NCI-H2029 (cell line): ENCODE measurements around the gene WNT9B.

Source experiments
- DNase-seq: peaks from one replicate; lab custom pipeline; 2025; lab: John Stamatoyannopoulos, UW

The WNT9B gene

DNA sequence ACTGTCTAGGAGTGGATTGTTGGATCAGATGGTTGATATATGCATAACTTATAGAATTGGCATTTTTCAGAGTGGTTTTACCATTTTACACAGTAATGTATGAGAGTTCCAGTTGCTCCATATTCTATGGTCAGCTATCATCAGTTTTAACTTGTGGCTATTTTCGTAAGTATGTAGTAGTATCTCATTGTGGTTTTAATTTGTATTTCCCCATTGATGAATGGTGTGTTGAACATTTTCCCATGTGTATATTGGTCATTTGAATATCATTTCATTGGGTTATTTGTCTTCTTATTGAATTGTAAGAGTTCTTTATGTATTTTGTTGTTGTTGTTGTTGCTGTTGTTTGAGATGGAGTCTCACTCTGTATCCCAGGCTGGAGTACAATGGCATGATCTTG, 6.2 kb downstream of the WNT9B start:
- no peak for DNase-seq

DNA sequence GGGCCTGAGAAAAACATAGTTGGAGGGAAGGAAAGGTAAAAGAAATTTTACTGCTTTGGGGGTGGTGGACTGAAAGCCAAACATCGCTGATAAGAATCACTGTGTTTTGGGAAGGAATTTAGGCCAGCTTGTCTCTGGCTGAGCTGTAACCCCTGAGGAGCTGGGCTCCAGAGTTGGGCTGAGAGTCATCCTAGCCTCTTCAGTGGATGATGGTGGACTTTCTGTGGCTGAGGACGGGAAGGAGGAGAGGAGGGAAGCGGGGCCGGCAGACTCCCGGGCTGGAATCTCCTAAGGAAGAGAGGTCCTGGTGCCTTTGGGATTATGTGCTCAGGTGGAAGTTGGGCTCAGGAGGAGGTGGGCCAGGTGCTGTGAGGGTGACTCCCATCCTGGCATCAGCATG, 8.6 kb downstream of the WNT9B start:
- DNase-seq: no peak

DNA sequence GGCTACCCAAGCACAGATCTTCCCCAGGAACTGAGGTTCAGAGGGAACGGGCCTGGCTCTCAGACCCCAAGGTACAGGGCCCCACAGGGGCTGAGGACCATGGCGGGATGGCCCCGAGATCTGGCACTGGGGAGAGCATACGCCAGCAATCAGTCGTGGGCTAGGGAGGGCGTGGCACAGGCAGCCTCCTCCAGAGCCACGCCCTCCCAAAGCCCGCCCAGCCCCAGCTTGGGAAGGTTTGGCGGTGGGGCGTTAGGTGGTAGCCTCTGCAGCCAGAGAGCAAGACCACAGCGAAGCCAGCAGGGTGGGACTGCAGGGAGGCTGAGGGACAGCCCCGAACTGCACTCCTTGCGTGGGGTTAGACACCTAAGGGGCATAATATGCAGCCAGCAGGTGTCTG, 11.6 kb downstream of the WNT9B start:
- no peak for DNase-seq

DNA sequence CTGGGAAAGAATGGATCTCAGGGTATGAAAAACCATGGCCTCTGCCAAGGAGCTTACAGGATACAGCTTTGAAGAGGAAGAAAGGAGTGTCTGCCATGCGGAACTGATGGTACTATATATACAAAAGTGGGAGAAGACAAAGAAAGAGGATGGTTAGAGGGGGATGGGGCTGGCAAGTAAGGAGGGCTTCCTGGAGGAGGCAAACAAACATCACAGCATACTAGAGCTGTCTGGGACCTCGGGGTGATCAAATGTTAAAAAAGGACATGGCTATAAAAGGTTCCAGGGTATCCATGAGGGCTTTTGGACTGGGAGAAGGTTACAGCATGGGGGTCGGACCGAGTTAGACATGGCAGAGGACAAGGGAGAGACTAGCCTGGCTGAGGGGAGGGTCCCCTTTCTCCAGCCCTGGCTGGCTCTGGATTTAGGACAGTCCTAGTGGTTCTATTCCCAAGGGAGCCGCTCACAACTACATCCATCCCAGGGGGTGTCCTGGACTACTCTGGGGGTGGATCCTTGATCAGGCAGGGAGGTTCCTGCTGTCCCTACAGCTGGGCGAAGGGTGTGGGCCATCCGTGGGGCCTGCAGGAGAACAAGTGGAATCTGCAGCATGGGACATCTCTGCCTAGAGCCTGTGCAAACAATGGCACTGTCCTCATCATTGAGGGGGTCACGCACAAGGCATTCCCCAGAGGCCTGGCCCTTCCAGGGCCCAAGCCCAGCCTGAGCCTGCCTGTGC, 12.2 kb downstream of the WNT9B start:
- no peak for DNase-seq

DNA sequence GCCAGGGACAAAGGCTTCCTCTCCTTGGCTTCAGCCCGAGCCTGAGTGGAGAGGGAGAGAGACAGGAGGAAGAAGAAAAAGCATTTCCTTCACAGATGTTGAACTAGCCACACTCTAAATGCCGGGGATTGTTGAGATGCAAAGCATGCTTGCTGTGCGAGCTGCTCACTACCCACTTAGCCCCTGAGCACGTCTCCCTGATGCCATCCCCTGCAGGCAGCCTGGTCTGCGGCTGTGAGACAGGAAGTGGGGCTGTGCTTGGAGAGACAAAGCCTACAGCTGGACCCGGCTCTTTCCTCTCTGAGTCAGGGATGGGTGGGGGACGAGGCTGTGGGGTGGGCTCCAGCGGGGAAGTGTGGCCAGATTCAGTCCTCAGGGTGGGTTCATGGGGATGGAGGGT, 13.7 kb downstream of the WNT9B start:
- DNase-seq: no peak

DNA sequence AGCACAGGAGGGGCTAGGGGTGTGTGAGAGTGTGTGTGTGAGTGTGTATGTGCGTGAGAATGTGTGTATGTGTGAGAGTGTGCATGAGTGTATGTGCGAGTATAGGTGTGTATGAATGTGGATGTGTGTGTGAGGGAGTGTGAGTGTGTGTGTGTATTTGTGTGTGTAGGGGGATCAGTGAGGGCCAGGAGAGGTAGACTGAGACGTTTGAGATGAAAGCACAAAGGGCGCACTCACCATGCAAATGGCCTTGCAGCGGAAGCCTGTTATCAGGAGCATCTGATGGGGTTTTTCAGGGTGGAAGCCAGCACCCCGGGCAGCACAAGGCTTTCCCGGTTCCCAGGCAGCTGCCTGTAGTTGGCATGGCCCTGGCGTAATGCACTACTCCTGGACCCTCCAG, 14.9 kb downstream of the WNT9B start:
- DNase-seq: no peak

DNA sequence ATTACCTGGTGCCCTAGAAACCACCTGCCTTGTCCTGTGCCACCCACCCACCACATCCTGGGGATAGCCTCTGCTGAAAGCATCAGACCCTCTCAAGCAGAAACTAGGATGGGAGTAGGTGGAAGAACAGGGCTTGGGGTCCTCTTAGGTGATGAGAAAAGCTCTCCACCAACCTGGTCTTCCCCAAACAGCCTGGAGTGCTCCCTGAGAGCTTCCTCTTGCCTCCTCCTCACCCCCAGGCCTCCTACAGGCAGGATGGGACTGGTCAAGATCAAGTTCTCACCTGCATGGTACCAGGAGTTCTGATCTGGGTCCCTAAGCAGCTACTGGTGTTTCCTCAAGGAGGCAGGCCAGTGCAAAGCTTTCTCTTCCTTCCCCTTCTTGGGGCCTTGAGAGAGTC, 15.4 kb downstream of the WNT9B start:
- DNase-seq: no peak

DNA sequence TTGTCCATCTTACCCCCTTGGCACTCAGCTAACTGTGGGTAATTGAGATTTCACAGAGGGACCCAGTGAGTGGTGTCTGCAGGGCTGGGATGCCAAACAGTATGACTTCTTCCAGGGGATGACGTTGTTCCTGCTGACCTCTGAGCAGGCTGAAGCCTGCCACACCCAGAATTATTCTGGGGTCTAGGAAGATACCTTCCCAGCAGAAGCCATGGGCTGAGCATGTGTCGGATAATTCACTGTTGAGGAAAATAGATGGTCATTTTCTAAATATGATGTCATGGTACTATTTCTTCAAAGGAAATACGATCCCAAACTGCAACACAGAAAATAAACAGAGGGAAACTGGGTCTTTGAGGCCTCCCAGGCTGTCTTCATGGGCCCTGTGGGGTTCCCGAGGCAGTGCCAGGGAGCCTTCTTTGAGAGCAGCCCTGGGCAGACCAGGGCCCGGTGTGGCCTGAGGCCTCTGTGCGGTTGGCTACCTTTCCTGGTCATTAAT, 17.4 kb downstream of the WNT9B start:
- no peak for DNase-seq

DNA sequence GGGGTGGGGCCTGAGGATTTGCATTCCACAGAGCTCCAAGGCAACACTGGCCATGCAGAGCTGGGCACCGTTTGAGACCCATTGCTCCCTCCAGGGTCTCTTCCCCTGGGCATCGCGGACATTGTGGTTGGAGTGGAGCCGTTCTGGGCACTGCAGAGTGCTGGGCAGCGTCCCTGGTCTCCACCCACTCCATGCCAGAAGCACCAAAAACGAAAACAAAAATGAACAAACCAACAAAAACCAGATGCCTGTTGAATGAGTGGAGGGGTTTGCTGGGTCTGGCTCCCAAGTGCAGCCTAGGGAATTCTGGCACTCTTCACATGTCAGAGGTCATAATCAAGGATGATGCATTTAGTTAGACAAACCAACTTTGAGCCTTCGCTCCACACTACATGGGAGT, 17.9 kb downstream of the WNT9B start:
- DNase-seq: no peak

DNA sequence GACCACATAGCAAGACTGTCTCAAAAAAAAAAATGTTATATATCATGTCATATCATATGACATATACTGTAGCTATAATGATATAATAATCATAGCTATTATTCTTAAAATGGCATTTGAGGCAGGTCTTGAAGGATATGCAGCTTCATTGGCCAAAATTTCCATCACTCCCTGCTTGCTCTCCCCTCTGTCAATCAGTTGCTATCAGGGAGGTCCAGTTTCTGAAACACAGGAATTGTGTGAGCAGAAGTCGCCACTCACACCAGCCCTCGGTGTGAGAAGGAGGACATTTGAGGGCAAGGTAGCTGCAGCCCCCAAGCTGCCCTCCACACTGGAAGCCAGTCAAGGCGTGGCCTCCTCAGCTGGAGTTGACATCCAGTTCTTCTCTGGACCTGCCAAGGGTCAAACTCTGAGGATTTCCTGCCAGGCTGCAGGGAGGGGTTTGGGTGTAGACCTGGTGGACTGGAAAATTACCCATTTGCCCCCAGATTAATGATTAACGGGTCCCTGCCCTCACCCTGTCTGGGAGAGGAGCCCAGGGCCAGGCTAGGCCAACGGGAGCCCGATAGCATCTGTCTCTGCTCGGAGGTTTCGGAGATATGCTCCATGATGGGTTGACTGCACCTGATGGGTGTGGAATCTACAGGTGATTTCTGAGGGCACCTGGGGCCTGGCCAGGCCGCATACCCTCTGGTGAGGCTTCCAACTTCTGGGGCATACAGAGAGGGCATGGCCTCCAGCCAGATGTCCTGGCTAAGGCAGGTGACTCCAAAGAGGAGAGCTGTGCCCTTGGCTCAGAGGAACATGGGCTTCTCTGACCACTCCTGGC, 18.8 kb downstream of the WNT9B start:
- no peak for DNase-seq

DNA sequence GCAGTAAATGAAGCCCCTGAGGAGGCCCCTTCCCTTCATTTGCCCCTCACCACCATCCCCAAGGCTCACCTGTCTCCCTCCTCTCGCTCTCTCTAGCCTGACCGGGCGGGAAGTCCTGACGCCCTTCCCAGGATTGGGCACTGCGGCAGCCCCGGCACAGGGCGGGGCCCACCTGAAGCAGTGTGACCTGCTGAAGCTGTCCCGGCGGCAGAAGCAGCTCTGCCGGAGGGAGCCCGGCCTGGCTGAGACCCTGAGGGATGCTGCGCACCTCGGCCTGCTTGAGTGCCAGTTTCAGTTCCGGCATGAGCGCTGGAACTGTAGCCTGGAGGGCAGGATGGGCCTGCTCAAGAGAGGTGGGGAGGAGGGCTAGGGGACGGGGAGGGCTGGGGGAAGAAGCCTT, 21.0 kb downstream of the WNT9B start:
- no peak for DNase-seq

DNA sequence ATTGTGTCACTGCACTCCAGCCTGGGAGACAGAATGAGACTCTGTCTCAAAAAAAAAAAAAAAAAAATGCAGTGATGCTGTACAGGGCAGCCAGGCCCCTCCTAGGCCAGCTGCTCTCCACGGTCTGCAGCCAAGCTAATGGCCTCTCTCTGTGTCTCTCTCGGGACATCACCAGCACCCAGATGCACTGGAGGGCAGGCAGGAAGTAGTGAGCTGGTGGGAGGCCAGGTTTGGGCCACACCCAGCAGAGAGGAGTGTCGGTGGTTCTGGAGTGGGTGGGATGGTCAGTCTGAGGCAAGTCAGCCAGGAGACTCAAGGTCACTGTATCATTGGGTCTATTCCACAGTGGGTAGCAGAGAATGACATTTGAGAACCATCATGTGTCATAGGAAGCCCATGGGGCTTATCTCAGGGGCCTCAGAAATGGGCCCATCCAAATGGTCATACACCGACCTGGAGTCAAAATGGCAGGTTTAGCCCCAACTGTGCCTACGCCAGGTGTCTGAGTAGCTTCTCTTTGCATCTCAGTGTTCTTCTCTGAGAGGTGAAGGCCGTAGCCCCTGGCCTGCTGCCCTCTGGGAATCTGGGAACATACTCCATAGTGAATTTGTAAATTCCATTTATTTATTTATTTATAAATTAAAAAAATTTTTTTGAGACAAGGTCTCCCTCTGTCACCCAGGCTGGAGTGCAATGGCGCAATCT, 22.7 kb downstream of the WNT9B start:
- DNase-seq: no peak

DNA sequence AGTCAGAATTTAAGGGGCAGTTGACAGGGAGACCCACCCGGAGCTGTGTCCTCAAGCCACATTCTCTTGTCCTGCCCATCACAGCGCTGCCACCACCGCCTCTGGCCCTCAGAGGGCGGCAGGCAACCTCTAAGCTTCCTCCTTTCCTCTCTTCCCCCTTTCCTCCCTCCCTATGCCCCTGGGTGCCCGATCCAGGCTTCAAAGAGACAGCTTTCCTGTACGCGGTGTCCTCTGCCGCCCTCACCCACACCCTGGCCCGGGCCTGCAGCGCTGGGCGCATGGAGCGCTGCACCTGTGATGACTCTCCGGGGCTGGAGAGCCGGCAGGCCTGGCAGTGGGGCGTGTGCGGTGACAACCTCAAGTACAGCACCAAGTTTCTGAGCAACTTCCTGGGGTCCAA, 23.5 kb downstream of the WNT9B start:
- DNase-seq: no peak

DNA sequence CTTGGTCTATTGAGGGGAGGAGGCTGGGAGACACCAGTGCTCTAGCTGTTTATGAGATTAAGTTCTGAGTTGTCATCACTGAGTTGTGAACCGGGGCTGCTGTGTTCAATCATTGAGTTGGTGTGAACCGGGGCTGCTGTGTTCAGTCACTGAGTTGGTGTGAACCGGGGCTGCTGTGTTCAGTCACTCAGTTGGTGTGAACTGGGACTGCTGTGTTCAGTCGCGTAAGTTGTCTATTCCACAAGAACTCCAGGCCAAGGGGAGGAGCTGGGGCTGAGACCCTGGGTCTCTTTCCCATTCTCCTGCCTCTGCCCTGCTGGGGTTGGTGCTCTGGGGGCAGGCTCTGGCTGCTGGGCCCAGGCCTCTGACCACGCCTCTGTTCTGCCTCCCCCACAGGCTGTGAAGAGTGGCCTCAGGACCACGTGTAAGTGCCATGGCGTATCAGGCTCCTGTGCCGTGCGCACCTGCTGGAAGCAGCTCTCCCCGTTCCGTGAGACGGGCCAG, 24.5 kb downstream of the WNT9B start:
- peak; percentile 46 for DNase-seq

DNA sequence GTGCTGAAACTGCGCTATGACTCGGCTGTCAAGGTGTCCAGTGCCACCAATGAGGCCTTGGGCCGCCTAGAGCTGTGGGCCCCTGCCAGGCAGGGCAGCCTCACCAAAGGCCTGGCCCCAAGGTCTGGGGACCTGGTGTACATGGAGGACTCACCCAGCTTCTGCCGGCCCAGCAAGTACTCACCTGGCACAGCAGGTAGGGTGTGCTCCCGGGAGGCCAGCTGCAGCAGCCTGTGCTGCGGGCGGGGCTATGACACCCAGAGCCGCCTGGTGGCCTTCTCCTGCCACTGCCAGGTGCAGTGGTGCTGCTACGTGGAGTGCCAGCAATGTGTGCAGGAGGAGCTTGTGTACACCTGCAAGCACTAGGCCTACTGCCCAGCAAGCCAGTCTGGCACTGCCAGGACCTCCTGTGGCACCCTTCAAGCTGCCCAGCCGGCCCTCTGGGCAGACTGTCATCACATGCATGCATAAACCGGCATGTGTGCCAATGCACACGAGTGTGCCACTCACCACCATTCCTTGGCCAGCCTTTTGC, 25.0 kb downstream of the WNT9B start:
- DNase-seq: peak; percentile 50

DNA sequence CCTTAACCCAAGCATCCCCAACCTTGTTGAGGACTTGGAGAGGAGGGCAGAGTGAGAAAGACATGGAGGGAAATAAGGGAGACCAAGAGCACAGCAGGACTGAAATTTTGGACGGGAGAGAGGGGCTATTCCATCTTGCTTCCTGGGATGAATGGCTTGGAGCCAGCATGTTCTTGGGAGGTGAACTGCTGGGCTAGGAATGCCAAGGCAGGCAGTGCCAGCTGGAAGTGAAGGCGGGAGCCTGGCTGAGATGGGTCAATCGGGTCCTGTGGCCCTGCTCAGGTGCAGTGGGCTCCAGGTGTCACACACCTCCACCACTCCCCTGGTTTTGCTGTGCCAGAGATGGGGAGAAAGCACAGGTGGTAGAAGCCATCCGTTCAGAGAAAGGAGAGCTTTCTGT, 25.5 kb downstream of the WNT9B start:
- DNase-seq: no peak

DNA sequence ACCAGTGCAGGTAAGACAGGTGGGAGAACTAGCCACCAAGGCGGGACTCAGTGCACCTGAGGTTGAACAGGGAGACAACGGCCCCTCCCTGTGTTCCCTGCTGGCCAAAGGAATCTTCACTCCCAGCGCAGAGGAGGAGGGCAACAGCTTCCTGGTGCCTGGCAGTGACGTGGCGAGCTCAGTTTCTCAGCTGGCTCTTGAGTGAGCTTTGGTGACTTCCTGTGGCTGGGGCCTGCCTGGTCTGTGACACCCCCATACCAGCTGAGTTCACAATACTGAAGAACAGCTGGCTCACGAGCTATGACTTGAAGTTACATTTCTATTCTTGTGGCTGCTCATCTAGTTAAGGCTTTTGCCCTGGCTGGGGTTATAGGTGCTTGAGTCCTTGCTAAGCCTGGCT, 26.1 kb downstream of the WNT9B start:
- no peak for DNase-seq

DNA sequence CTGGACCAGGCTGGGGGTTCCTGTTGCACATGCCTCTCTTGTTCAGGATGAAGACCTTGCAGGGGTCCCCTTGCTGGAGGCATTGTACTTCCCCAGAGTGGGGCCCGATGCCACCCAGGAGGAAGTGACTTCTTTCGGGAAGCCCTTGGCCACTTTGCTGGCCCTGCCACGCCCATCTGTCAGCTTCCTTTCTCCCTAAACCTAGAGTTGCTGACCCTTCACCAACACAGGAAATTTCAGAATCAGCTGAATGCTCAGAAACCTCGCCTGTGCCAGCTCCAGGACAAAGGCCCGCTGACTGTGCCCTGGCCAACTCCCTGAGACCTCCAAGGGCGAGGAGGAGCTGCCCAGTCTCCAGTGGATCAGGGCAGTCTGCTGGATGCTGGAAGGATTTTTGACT, 26.7 kb downstream of the WNT9B start:
- DNase-seq: no peak

DNA sequence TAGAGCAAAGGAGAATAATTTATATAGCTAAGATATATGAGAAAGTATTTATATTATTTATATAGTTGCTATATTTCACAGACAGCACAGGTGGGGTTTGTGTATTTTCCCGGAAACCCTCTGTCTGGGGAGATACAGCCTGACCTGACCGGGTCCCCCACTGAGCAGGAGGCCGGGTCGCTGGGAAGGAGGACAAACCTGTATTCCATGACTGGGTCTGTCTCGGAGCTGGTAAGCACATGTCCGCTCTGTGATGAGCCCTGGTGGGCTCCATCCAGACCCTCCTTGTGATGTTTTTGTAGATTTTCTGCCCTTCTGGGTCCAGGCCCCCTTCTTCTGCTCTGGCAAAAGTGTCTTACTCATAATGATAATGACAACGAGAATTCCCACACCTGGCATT, 27.7 kb downstream of the WNT9B start:
- no peak for DNase-seq

DNA sequence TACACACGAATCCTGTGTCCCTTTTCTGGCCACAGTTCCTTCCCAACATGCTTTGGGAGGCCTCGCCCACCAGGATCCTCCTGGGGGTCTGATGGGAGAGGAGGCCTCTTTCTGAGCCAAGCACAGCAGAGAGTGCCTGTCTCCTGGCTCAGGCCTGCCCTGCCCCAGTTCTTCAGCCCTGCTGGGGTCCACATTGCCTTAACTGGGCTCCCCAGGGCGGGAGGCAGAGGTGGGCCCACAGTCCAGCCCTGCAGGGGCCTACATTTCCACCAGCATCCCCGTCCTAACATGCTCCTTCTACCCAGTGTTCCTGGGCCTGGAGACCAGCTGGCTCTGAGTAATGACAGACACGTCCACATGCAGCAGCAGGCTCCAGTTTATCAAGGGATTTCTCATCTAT, 29.6 kb downstream of the WNT9B start:
- DNase-seq: no peak

DNA sequence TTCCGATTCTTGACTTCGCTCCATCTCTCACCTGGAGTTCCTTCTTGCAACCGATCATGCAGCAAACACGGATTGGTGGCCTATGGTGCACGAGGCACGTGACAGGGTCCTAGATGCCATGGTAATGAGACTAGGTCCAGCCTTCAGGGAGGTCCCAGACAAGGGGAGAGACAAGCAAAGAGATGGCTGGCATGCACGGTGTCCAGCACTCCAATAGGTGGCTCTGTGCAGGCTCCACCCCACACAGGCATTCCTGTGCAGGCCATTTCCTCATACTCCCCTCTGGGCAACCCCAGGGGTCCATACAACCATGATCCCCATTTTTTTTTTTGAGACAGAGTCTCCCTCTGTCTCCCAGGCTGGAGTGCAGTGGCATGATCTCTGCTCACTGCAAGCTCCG, 31.3 kb downstream of the WNT9B start:
- no peak for DNase-seq

DNA sequence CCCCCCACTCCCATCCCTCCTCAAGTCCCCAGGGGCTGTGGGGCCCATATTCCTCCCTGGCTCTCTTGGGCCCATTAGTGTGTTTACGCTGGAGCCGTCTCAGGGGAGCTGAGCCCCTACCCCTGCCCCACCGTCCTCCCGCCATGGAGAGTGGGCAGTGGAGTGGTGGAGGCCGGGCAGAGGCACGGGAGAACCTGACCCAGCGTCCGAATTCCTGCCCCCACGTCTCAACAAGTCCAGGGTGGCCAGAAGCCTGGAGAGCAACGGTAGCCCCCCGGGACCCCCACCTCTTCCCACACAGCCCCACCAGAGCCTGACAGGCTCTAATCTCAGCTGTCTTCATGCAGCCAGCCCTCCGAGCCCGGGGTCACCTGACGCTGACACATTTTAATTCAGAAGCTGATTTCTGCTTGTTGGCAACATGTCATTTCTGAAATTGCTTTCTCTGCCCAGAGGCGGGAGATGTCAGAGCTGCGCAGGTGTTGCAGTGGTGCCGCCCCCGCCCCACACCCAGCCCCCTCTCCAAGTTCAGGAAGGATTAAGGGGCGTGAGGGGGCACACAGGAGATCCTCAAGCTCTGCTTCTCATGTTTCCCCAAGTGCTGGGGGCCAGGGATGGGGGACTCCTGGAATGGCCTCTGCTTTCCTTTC, 32.6 kb downstream of the WNT9B start:
- DNase-seq: no peak
